H9 (cell line): ENCODE data around the gene TNMD. TPM values are rescaled to one million over a fixed set of nuclear protein-coding genes. Genes with fewer than 3 reads are reported as not detected.

Source experiments
- DNase-seq: peaks from one replicate; pipeline ENCODE4 v3.0.0-alpha.2; 2017
- H2AFZ ChIP-seq: one replicate; pipeline ENCODE4 v1.6.1; 2013; ENCODE audit warnings: mild to moderate bottlenecking, low read length, control low read depth, moderate library complexity
- H2AK5ac ChIP-seq: 2 replicates; pipeline ENCODE4 v1.6.1; 2013; ENCODE audit warnings: low read length, control low read depth, mixed read lengths; ENCODE audit not compliant: insufficient read length
- H2BK120ac ChIP-seq: one replicate; pipeline ENCODE4 v1.6.1; 2013; ENCODE audit warnings: low read depth, mild to moderate bottlenecking, low read length, control low read depth, inconsistent platforms; ENCODE audit not compliant: poor library complexity, severe bottlenecking
- H2BK12ac ChIP-seq: 2 replicates; pipeline ENCODE4 v1.6.1; 2013; ENCODE audit warnings: low read length, control low read depth, mixed read lengths, low read depth; ENCODE audit not compliant: insufficient read length
- H2BK15ac ChIP-seq: 2 replicates; pipeline ENCODE4 v1.6.1; 2013; ENCODE audit warnings: low read depth, low read length, control low read depth
- H2BK20ac ChIP-seq: one replicate; pipeline ENCODE4 v1.6.1; 2013; ENCODE audit warnings: low read depth, mild to moderate bottlenecking, low read length, control low read depth, inconsistent platforms; ENCODE audit not compliant: poor library complexity, severe bottlenecking
- H2BK5ac ChIP-seq: 2 replicates; pipeline ENCODE4 v1.6.1; 2013; ENCODE audit warnings: low read length, control low read depth, mixed read lengths; ENCODE audit not compliant: insufficient read length
- H3K14ac ChIP-seq: 2 replicates; pipeline ENCODE4 v1.6.1; 2013; ENCODE audit warnings: low read length, control low read depth; ENCODE audit not compliant: insufficient read depth
- H3K18ac ChIP-seq: 2 replicates; pipeline ENCODE4 v1.6.1; 2013; ENCODE audit warnings: low read depth, mild to moderate bottlenecking, mixed read lengths, low read length, control low read depth; ENCODE audit not compliant: insufficient read length
- H3K23ac ChIP-seq: 2 replicates; pipeline ENCODE4 v1.6.1; 2013; ENCODE audit warnings: low read length, control low read depth, mixed read lengths, low read depth; ENCODE audit not compliant: insufficient read length
- H3K23me2 ChIP-seq: 2 replicates; pipeline ENCODE4 v1.6.1; 2013; ENCODE audit warnings: low read depth, mild to moderate bottlenecking, mixed read lengths, low read length, control low read depth; ENCODE audit not compliant: insufficient read length, poor library complexity, severe bottlenecking
- H3K27ac ChIP-seq: 2 replicates; pipeline ENCODE4 v1.5.1; 2013; ENCODE audit warnings: low read length, control low read depth, mixed read lengths, low read depth; ENCODE audit not compliant: insufficient read length
- H3K27me3 ChIP-seq: 2 replicates; pipeline ENCODE4 v1.6.1; 2013; ENCODE audit warnings: low read length, control low read depth, inconsistent platforms; ENCODE audit not compliant: insufficient read depth
- H3K4ac ChIP-seq: 2 replicates; pipeline ENCODE4 v1.6.1; 2013; ENCODE audit warnings: low read depth, mild to moderate bottlenecking, control low read depth, inconsistent platforms, low read length, moderate library complexity
- H3K4me1 ChIP-seq: 2 replicates; pipeline ENCODE4 v1.6.1; 2013; ENCODE audit warnings: low read length, control low read depth, inconsistent platforms; ENCODE audit not compliant: insufficient read depth
- H3K4me2 ChIP-seq: 2 replicates; pipeline ENCODE4 v1.6.1; 2013; ENCODE audit warnings: low read length, control low read depth, mixed read lengths; ENCODE audit not compliant: insufficient read length, insufficient read depth
- H3K56ac ChIP-seq: 2 replicates; pipeline ENCODE4 v1.6.1; 2013; ENCODE audit warnings: low read depth, mild to moderate bottlenecking, mixed read lengths, low read length, control low read depth; ENCODE audit not compliant: insufficient read length
- H3K79me1 ChIP-seq: 2 replicates; pipeline ENCODE4 v1.6.1; 2013; ENCODE audit warnings: low read depth, mild to moderate bottlenecking, moderate library complexity, low read length, control low read depth, inconsistent platforms; ENCODE audit not compliant: insufficient read depth, poor library complexity, severe bottlenecking
- H3K79me2 ChIP-seq: 2 replicates; pipeline ENCODE4 v1.6.1; 2013; ENCODE audit warnings: low read length, control low read depth, inconsistent platforms; ENCODE audit not compliant: insufficient read depth
- H3K9ac ChIP-seq: 2 replicates; pipeline ENCODE4 v1.6.1; 2013; ENCODE audit warnings: low read length, control low read depth, mixed read lengths; ENCODE audit not compliant: insufficient read length; ENCODE audit errors: extremely low read depth
- H3K9me3 ChIP-seq: one replicate; pipeline ENCODE4 v1.6.1; 2013; ENCODE audit warnings: low read depth, low read length, inconsistent platforms; ENCODE audit not compliant: control insufficient read depth
- H3T11ph ChIP-seq: one replicate; pipeline ENCODE4 v1.6.1; 2013; ENCODE audit warnings: mild to moderate bottlenecking, low read length, control low read depth, inconsistent platforms
- H4K20me1 ChIP-seq: one replicate; pipeline ENCODE4 v1.6.1; 2013; ENCODE audit not compliant: control insufficient read depth, insufficient read length, insufficient read depth
- H4K5ac ChIP-seq: 2 replicates; pipeline ENCODE4 v1.6.1; 2013; ENCODE audit warnings: low read depth, mild to moderate bottlenecking, mixed read lengths, low read length, control low read depth; ENCODE audit not compliant: insufficient read length
- H4K8ac ChIP-seq: replicated peaks from 2 replicates; pipeline ENCODE4 v1.6.1; 2013; ENCODE audit warnings: low read length, control low read depth, mixed read lengths, low read depth; ENCODE audit not compliant: insufficient read length
- H4K91ac ChIP-seq: 2 replicates; pipeline ENCODE4 v1.6.1; 2013; ENCODE audit warnings: low read depth, mild to moderate bottlenecking, moderate library complexity, mixed read lengths, low read length, control low read depth; ENCODE audit not compliant: insufficient read length
- H3K27ac Mint-ChIP-seq, 3 experiments: 2 replicates in 2 of 3; 3 replicates in 1 of 3; pipeline ENCODE4 v1.8.0; 2020 to 2021; ENCODE audit warnings: mixed read lengths in 3 of 3, mild to moderate bottlenecking in 1 of 3, moderate library complexity in 1 of 3
- H3K27me3 Mint-ChIP-seq: 2 replicates; pipeline ENCODE4 v1.8.0; 2021; ENCODE audit warnings: low read depth, mild to moderate bottlenecking, moderate library complexity, mixed read lengths
- H3K36me3 Mint-ChIP-seq, 3 experiments: 2 replicates in 2 of 3; 3 replicates in 1 of 3; pipeline ENCODE4 v1.8.0; 2020 to 2021; ENCODE audit warnings: low read depth in 3 of 3, mixed read lengths in 3 of 3; ENCODE audit not compliant: insufficient read depth in 1 of 3
- H3K4me1 Mint-ChIP-seq, 2 experiments: 2 replicates each; pipeline ENCODE4 v1.8.0; 2020; ENCODE audit warnings: mixed read lengths in 2 of 2
- H3K4me3 Mint-ChIP-seq, 2 experiments: 2 replicates in 1 of 2; 3 replicates in 1 of 2; pipeline ENCODE4 v1.8.0; 2020 to 2021; ENCODE audit warnings: mild to moderate bottlenecking in 2 of 2, mixed read lengths in 2 of 2, moderate library complexity in 1 of 2
- H3K9me3 Mint-ChIP-seq, 2 experiments: 2 replicates in 1 of 2; 3 replicates in 1 of 2; pipeline ENCODE4 v1.8.0; 2020; ENCODE audit warnings: mild to moderate bottlenecking in 2 of 2, mixed read lengths in 2 of 2, moderate library complexity in 1 of 2
- WGBS: extraction: QIAGEN DNeasy Blood & Tissue Kit; methylation state at CpG from one replicate; pipeline ENCODE4 v1.1.7; 2013; ENCODE audit warnings: missing lambda C conversion rate, low lambda C conversion rate, mixed read lengths; ENCODE audit not compliant: insufficient read length; ENCODE audit errors: extremely low coverage; 5-methylcytosine and 5-hydroxymethylcytosine counted together
- total RNA-seq: library from RNA; stranded (reverse); gene quantifications from 2 replicates; pipeline ENCODE4 v1.2.1, GENCODE V29; 2021
- TF ChIP-seq, protein P1 (sequence below): fragments of 200-600 bp; sonication (generic); conservative IDR thresholded peaks from 3 replicates; pipeline ENCODE4 v1.8.0; 2021; ENCODE audit warnings: antibody characterized with exemption, mild to moderate bottlenecking

The TNMD gene
- total RNA-seq, 1 experiment from 2014 or later = 1.7 TPM

DNA sequence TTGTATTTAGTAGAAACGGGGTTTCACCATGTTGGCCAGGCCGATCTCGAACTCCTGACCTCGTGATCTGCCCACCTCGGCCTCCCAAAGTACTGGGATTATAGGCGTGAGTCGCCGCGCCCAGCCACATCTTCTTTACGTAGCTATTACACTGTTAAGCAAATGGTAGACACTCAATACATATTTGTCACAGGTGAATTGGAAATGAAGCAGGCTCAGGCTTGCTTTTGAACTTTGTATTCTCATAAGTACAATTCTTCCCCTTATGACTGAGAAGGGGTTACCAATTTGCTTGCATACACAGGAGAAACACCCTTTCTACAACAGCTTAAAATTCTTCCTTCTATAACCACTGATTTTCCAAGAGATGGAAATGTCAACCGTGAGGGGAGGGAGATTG is 58.5 kb downstream of the TNMD start:
- no peak overlapping the region for H3K4me3 Mint-ChIP-seq
- TF ChIP-seq, protein P1, sequence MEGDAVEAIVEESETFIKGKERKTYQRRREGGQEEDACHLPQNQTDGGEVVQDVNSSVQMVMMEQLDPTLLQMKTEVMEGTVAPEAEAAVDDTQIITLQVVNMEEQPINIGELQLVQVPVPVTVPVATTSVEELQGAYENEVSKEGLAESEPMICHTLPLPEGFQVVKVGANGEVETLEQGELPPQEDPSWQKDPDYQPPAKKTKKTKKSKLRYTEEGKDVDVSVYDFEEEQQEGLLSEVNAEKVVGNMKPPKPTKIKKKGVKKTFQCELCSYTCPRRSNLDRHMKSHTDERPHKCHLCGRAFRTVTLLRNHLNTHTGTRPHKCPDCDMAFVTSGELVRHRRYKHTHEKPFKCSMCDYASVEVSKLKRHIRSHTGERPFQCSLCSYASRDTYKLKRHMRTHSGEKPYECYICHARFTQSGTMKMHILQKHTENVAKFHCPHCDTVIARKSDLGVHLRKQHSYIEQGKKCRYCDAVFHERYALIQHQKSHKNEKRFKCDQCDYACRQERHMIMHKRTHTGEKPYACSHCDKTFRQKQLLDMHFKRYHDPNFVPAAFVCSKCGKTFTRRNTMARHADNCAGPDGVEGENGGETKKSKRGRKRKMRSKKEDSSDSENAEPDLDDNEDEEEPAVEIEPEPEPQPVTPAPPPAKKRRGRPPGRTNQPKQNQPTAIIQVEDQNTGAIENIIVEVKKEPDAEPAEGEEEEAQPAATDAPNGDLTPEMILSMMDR = no peak
- H4K91ac ChIP-seq = no peak overlapping the region
- no CpG with 5 or more reads among the region's 11 CpGs for WGBS
- H2BK20ac ChIP-seq = no peak overlapping the region
- no peak overlapping the region for H3K18ac ChIP-seq
- no peaks in the 10 kb centered on the region for H3K79me2 ChIP-seq
- peaks cover 3% of the 10 kb centered on the region; the same call in 1 of the 2 replicates for H3K4me1 ChIP-seq
- no peak overlapping the region for H2AFZ ChIP-seq
- H3K27me3 ChIP-seq = no peaks in the 10 kb centered on the region
- H3K27me3 Mint-ChIP-seq = peaks cover 6% of the 10 kb centered on the region
- no peaks in the 10 kb centered on the region for H3K79me1 ChIP-seq
- peaks cover 4% of the 10 kb centered on the region for H3K9me3 ChIP-seq
- H2BK120ac ChIP-seq = no peak overlapping the region
- DNase-seq = no peak
- H2BK12ac ChIP-seq = no peak overlapping the region
- no peak overlapping the region for H3K9ac ChIP-seq
- H3K4ac ChIP-seq = no peak overlapping the region
- peaks cover 3 to 69% of the 10 kb centered on the region in 2 experiments; a peak in 4 of 5 replicates for H3K9me3 Mint-ChIP-seq
- H4K5ac ChIP-seq = no peak overlapping the region
- no peak overlapping the region for H3K27ac ChIP-seq
- peaks cover 0 to 2% (median 0%) of the 10 kb centered on the region in 3 experiments; a peak in 4 of 7 replicates for H3K36me3 Mint-ChIP-seq
- no peak overlapping the region for H2AK5ac ChIP-seq
- no peak overlapping the region for H3T11ph ChIP-seq
- no peak overlapping the region for H4K8ac ChIP-seq
- H3K4me2 ChIP-seq = no peak overlapping the region
- no peaks in the 10 kb centered on the region for H3K23me2 ChIP-seq
- H3K56ac ChIP-seq = no peak overlapping the region
- H3K27ac Mint-ChIP-seq = no peak overlapping the region
- no peaks in the 10 kb centered on the region for H4K20me1 ChIP-seq
- H2BK15ac ChIP-seq = no peak overlapping the region
- peaks cover 6 to 15% of the 10 kb centered on the region in 2 experiments for H3K4me1 Mint-ChIP-seq
- no peak overlapping the region for H3K14ac ChIP-seq
- H3K23ac ChIP-seq = no peak overlapping the region
- no peak overlapping the region for H2BK5ac ChIP-seq
